ENCODE measurements around the gene BCL6B. TPM values are rescaled to one million over a fixed set of nuclear protein-coding genes. Genes with fewer than 3 reads are reported as not detected.

The BCL6B gene
- total RNA-seq, 2 experiments from 2014 or later = not detected

DNA sequence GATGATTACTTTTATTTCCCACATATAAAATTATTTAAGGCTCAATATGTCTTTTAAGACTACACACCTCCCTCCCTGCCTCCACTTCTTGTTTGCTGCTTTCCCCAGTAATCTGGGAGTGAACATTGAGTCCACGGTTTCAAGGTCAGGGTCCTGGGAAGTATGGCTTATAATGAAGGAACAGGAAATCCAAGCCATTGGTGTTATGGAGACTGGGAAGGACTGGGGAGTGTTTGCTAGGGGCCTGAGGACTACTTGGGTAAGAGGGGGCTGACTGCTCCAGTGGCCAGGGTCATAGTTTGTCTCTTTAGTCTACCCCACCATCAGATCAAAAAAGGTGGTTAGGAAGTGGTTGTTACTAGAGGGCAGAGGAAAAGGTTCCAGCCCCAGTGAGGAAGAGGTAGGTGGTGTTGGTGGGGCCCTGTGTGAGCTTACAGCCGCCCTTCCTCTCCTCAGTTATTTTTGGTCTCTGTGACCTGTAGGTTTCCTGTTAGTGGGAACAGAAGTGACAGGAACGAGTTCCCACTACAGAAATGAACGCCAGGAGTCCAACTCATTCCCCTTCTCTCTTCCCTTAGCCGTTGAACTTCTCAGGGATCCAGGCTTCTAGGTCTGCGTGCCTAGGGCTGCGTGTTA is 12.2 kb downstream of the BCL6B start:
- intact Hi-C loops (cut with micrococcal nuclease; ENCODE audit: unreplicated experiment) = loop anchor here (2.0 to 5.0 kb wide), 2 partner anchors 20 to 402 kb away; partner anchors contain the start of genes FGF11 and TMEM102
- H3K9me3 ChIP-seq (ENCODE audit: low read length) = no peaks in the 10 kb centered on the region
- ChIA-PET POLR2A (interaction anchor here (1.0 to 1.4 kb wide), 7 partner anchors 11 to 293 kb away, joined by 3 to 6 read pairs (median 4); no protein-coding TSS in a partner anchor), CTCF (ENCODE audit: unreplicated experiment) (interaction anchor here (0.9 to 1.0 kb wide), 2 partner anchors 14 to 182 kb away, joined by 3 to 5 read pairs; no protein-coding TSS in a partner anchor)
- BruUV-seq (replicated peaks) = TSS peak; percentile 99
- H2AFZ ChIP-seq (ENCODE audit: low read length) = peak overlapping the region; percentile 80; the same call in 1 of the 2 replicates
- peak overlapping the region; percentile 79 for H3K4me3 ChIP-seq (ENCODE audit: low read depth, low read length, poor library complexity, severe bottlenecking)
- no peaks in the 10 kb centered on the region for H4K20me1 ChIP-seq (ENCODE audit: insufficient read depth, low read length)
- H3K9me2 ChIP-seq (ENCODE audit: insufficient read depth, low read length) = no peaks in the 10 kb centered on the region
- H3K4me1 ChIP-seq (ENCODE audit: insufficient read depth, low read length, poor library complexity, severe bottlenecking) = peaks cover 19% of the 10 kb centered on the region
- no peaks in the 10 kb centered on the region for H3K36me3 ChIP-seq (ENCODE audit: insufficient read depth, low read length)
- H3K27ac ChIP-seq (ENCODE audit: low read depth, low read length, poor library complexity, severe bottlenecking) = peak overlapping the region; percentile 61
- peaks cover 8% of the 10 kb centered on the region; the same call in 1 of the 2 replicates for H3K79me2 ChIP-seq (ENCODE audit: insufficient read depth, low read depth, low read length)
- TF ChIP-seq, protein P1, sequence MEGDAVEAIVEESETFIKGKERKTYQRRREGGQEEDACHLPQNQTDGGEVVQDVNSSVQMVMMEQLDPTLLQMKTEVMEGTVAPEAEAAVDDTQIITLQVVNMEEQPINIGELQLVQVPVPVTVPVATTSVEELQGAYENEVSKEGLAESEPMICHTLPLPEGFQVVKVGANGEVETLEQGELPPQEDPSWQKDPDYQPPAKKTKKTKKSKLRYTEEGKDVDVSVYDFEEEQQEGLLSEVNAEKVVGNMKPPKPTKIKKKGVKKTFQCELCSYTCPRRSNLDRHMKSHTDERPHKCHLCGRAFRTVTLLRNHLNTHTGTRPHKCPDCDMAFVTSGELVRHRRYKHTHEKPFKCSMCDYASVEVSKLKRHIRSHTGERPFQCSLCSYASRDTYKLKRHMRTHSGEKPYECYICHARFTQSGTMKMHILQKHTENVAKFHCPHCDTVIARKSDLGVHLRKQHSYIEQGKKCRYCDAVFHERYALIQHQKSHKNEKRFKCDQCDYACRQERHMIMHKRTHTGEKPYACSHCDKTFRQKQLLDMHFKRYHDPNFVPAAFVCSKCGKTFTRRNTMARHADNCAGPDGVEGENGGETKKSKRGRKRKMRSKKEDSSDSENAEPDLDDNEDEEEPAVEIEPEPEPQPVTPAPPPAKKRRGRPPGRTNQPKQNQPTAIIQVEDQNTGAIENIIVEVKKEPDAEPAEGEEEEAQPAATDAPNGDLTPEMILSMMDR (conservative IDR thresholded peaks at IDR 0.05; ENCODE audit: low read length) = no peak
- no peak for TF ChIP-seq EZH2phosphoT487 (IDR thresholded peaks at IDR 0.05; ENCODE audit: borderline replicate concordance, low read depth, low read length)
- peak; percentile 38 for DNase-seq (ENCODE audit: low spot score)
- peak overlapping the region; percentile 92 for H3K4me2 ChIP-seq (ENCODE audit: low read length)

- H3K36me3 ChIP-seq (ENCODE audit: insufficient read depth, low read length) = no peaks in the 10 kb centered on the region
- H3K4me3 ChIP-seq (ENCODE audit: low read depth, low read length, poor library complexity, severe bottlenecking) = peak within 1 kb of the TSS; percentile 79
- BruUV-seq (replicated peaks) = no TSS peak
- H4K20me1 ChIP-seq (ENCODE audit: insufficient read depth, low read length) = no peaks in the 10 kb centered on the region
- H3K4me1 ChIP-seq (ENCODE audit: insufficient read depth, low read length, poor library complexity, severe bottlenecking) = peaks cover 19% of the 10 kb centered on the region
- no peaks in the 10 kb centered on the region for H3K9me2 ChIP-seq (ENCODE audit: insufficient read depth, low read length)
- H3K79me2 ChIP-seq (ENCODE audit: insufficient read depth, low read depth, low read length) = peaks cover 8% of the 10 kb centered on the region; the same call in 1 of the 2 replicates
- intact Hi-C loops (cut with micrococcal nuclease; ENCODE audit: unreplicated experiment) = loop anchor here (2.0 to 5.0 kb wide), 2 partner anchors 21 to 402 kb away; partner anchors contain the start of genes FGF11 and TMEM102
- peak within 1 kb of the TSS; percentile 92 for H3K4me2 ChIP-seq (ENCODE audit: low read length)
- TF ChIP-seq, protein P1 (conservative IDR thresholded peaks at IDR 0.05; ENCODE audit: low read length) = no peak
- TF ChIP-seq EZH2phosphoT487 (IDR thresholded peaks at IDR 0.05; ENCODE audit: borderline replicate concordance, low read depth, low read length) = no peak
- ChIA-PET CTCF (ENCODE audit: unreplicated experiment) (interaction anchor here (0.9 to 1.0 kb wide), 2 partner anchors 14 to 182 kb away, joined by 3 to 5 read pairs; no protein-coding TSS in a partner anchor), POLR2A (interaction anchor here (0.6 to 1.4 kb wide), 9 partner anchors 10 to 294 kb away, joined by 3 to 6 read pairs (median 3); no protein-coding TSS in a partner anchor)
- H3K27ac ChIP-seq (ENCODE audit: low read depth, low read length, poor library complexity, severe bottlenecking) = peak within 1 kb of the TSS; percentile 61
- DNase-seq (ENCODE audit: low spot score) = peak; percentile 98
- no peaks in the 10 kb centered on the region for H3K9me3 ChIP-seq (ENCODE audit: low read length)
- H2AFZ ChIP-seq (ENCODE audit: low read length) = peak within 1 kb of the TSS; percentile 80
Observed at GRCh38 chr17:7035591-7036368, 12.9 kb downstream of the BCL6B start, which contains the start of gene SLC16A13. Gene SLC16A13, plus strand, starts transcription at chr17:7036015. Its CDS starts 368 bp downstream, at chr17:7036383.
